SK-N-SH (cell line): ENCODE data around the gene EMP1. TPM values are rescaled to one million over a fixed set of nuclear protein-coding genes. Genes with fewer than 3 reads are reported as not detected.

ENCODE experiments used
- CTCF ChIA-PET: fragments of 300-600, 350-600 bp; formaldehyde crosslinking; extraction: SDS; loops from one replicate; lab custom pipeline; 2021; lab: Yijun Ruan, JAX
- POLR2A ChIA-PET: fragments of 350-600 bp; sonication (Branson Sonifier 250); formaldehyde crosslinking; extraction: SDS; loops from one replicate; lab custom pipeline; 2020; ENCODE audit warnings: antibody characterized with exemption, inconsistent platforms; lab: Yijun Ruan, JAX
- DNase-seq: peaks from one replicate; pipeline ENCODE4 v3.0.0; 2012
- H2AFZ ChIP-seq: fragments of 200-600 bp; sonication (generic); 2 replicates; pipeline ENCODE4 v1.8.1; 2016; ENCODE audit warnings: antibody characterized with exemption, mild to moderate bottlenecking, low read depth
- H3F3A ChIP-seq: fragments of 200-600 bp; sonication (generic); replicated peaks from 2 replicates; pipeline ENCODE3; 2016; ENCODE audit warnings: antibody characterized with exemption, mild to moderate bottlenecking; ENCODE audit not compliant: insufficient read depth
- H3K27ac ChIP-seq, 2 experiments: fragments of 200-500 bp in 1 of 2; fragments of 200-600 bp in 1 of 2; sonication (Bioruptor generic) in 1 of 2; sonication (generic), shearing (Covaris generic) in 1 of 2; 2 replicates each; pipeline versions ENCODE4 v1.5.1 to v1.6.1; 2014 to 2016; ENCODE audit warnings: low read depth in 2 of 2, inconsistent platforms in 1 of 2, low read length in 1 of 2, mild to moderate bottlenecking in 1 of 2, mixed read lengths in 1 of 2
- H3K27me3 ChIP-seq: fragments of 200-600 bp; sonication (generic), shearing (Covaris generic); 2 replicates; pipeline ENCODE4 v1.6.1; 2016; ENCODE audit warnings: mixed run types; ENCODE audit not compliant: insufficient read depth
- H3K36me3 ChIP-seq, 2 experiments: fragments of 200-500 bp in 1 of 2; fragments of 200-600 bp in 1 of 2; sonication (Bioruptor generic) in 1 of 2; sonication (generic) in 1 of 2; replicated peaks in 1 of 2; 2 replicates each; pipeline versions ENCODE3 to v1.5.1; 2014 to 2016; ENCODE audit warnings: low read length in 1 of 2, mild to moderate bottlenecking in 1 of 2; ENCODE audit not compliant: insufficient read depth in 2 of 2, control insufficient read depth in 1 of 2
- H3K4me1 ChIP-seq, 2 experiments: fragments of 200-500 bp in 1 of 2; fragments of 200-600 bp in 1 of 2; sonication (Bioruptor generic) in 1 of 2; sonication (generic), shearing (Covaris generic) in 1 of 2; 2 replicates each; pipeline versions ENCODE4 v1.5.1 to v1.6.1; 2014 to 2016; ENCODE audit warnings: low read depth in 1 of 2, low read length in 1 of 2, mixed run types in 1 of 2; ENCODE audit not compliant: insufficient read depth in 2 of 2, control insufficient read depth in 1 of 2
- H3K4me2 ChIP-seq: fragments of 200-600 bp; sonication (generic), shearing (Covaris generic); 2 replicates; pipeline ENCODE4 v1.6.1; 2017; ENCODE audit warnings: mixed run types
- H3K4me3 ChIP-seq, 2 experiments: fragments of 200-500 bp in 1 of 2; fragments of 200-600 bp in 1 of 2; sonication (Bioruptor generic) in 1 of 2; sonication (generic), shearing (Covaris generic) in 1 of 2; 2 replicates each; pipeline versions ENCODE4 v1.5.1 to v1.8.1; 2014 to 2016; ENCODE audit warnings: low read depth in 2 of 2, inconsistent platforms in 1 of 2, low read length in 1 of 2, mild to moderate bottlenecking in 1 of 2, mixed read lengths in 1 of 2, moderate library complexity in 1 of 2
- H3K79me2 ChIP-seq: fragments of 200-600 bp; sonication (generic); 2 replicates; pipeline ENCODE4 v1.8.1; 2017; ENCODE audit warnings: mild to moderate bottlenecking; ENCODE audit not compliant: insufficient read depth
- H3K9ac ChIP-seq: fragments of 200-600 bp; sonication (generic); 2 replicates; pipeline ENCODE4 v1.6.1; 2017; ENCODE audit warnings: mixed run types
- H3K9me2 ChIP-seq: fragments of 200-600 bp; sonication (generic); 2 replicates; pipeline ENCODE4 v1.6.1; 2017; ENCODE audit warnings: mixed run types
- H3K9me3 ChIP-seq: fragments of 200-600 bp; sonication (generic); 2 replicates; pipeline ENCODE4 v1.6.1; 2017; ENCODE audit warnings: mixed run types, mild to moderate bottlenecking, moderate library complexity
- H4K20me1 ChIP-seq: fragments of 200-600 bp; sonication (generic); 2 replicates; pipeline ENCODE4 v1.6.1; 2017; ENCODE audit warnings: mild to moderate bottlenecking, mixed run types; ENCODE audit not compliant: insufficient read depth
- CHD2 ChIP-seq: fragments of 150-350 bp; IDR thresholded peaks from 2 replicates; pipeline ENCODE4 v1.6.1; 2018; ENCODE audit warnings: low read length; ENCODE audit not compliant: partially characterized antibody
- EP300 ChIP-seq, 2 experiments: IDR thresholded peaks; 2 replicates each; pipeline versions ENCODE4 v1.4.0 to v1.6.1; 2012; ENCODE audit warnings: borderline replicate concordance in 1 of 2, low read depth in 1 of 2, low read length in 1 of 2
- FOSL2 ChIP-seq: IDR thresholded peaks from 2 replicates; pipeline ENCODE4 v1.4.0; 2012; ENCODE audit warnings: low read depth, mild to moderate bottlenecking, moderate library complexity, borderline replicate concordance
- FOXM1 ChIP-seq: IDR thresholded peaks from 2 replicates; pipeline ENCODE4 v1.4.0; 2012; ENCODE audit warnings: low read depth, mild to moderate bottlenecking
- GABPA ChIP-seq: IDR thresholded peaks from 2 replicates; pipeline ENCODE4 v1.4.0; 2012; ENCODE audit warnings: low read depth, mild to moderate bottlenecking
- GATA2 ChIP-seq: sonication (generic); formaldehyde crosslinking; IDR thresholded peaks from 2 replicates; pipeline ENCODE4 v1.5.0; 2020; ENCODE audit warnings: mild to moderate bottlenecking, missing genetic modification reagents
- MEF2A ChIP-seq: IDR thresholded peaks from 2 replicates; pipeline ENCODE4 v1.4.0; 2012; ENCODE audit warnings: low read depth, borderline replicate concordance
- MXI1 ChIP-seq: IDR thresholded peaks from 2 replicates; pipeline ENCODE4 v1.6.1; 2012; ENCODE audit warnings: mild to moderate bottlenecking, low read depth, low read length, improper control_type of control experiment
- RCOR1 ChIP-seq: fragments of 150-350 bp; IDR thresholded peaks from 2 replicates; pipeline ENCODE4 v1.6.1; 2017; ENCODE audit warnings: antibody characterized with exemption, low read length
- RFX5 ChIP-seq: IDR thresholded peaks from 2 replicates; pipeline ENCODE4 v1.6.1; 2012; ENCODE audit warnings: mild to moderate bottlenecking, improper control_type of control experiment, low read length
- RXRA ChIP-seq: IDR thresholded peaks from 2 replicates; pipeline ENCODE4 v1.4.0; 2012; ENCODE audit warnings: low read depth, mild to moderate bottlenecking, borderline replicate concordance
- WGBS: methylation state at CpG from one replicate; pipeline ENCODE4 v1.1.6; 2017; ENCODE audit warnings: low lambda C conversion rate; 5-methylcytosine and 5-hydroxymethylcytosine counted together
- polyA plus RNA-seq, 3 experiments: library from polyadenylated mRNA; depleted of rRNA; stranded (reverse); fragments of >200 nt; gene quantifications; 2 replicates each; pipeline ENCODE4 v1.2.3, GENCODE V29; 2012
- TF ChIP-seq, protein P1 (sequence below): IDR thresholded peaks from 2 replicates; pipeline ENCODE4 v1.4.0; 2012; ENCODE audit warnings: low read depth, borderline replicate concordance
- TF ChIP-seq, protein P2 (sequence below): IDR thresholded peaks from 2 replicates; pipeline ENCODE4; 2012
- TF ChIP-seq, protein P3 (sequence below): IDR thresholded peaks from 2 replicates; pipeline ENCODE4 v1.4.0; 2012; ENCODE audit warnings: low read depth

EMP1 gene
- polyA plus RNA-seq, 1 of the 3 experiments (the other 2 are of a cell fraction) = 67.4 TPM

DNA sequence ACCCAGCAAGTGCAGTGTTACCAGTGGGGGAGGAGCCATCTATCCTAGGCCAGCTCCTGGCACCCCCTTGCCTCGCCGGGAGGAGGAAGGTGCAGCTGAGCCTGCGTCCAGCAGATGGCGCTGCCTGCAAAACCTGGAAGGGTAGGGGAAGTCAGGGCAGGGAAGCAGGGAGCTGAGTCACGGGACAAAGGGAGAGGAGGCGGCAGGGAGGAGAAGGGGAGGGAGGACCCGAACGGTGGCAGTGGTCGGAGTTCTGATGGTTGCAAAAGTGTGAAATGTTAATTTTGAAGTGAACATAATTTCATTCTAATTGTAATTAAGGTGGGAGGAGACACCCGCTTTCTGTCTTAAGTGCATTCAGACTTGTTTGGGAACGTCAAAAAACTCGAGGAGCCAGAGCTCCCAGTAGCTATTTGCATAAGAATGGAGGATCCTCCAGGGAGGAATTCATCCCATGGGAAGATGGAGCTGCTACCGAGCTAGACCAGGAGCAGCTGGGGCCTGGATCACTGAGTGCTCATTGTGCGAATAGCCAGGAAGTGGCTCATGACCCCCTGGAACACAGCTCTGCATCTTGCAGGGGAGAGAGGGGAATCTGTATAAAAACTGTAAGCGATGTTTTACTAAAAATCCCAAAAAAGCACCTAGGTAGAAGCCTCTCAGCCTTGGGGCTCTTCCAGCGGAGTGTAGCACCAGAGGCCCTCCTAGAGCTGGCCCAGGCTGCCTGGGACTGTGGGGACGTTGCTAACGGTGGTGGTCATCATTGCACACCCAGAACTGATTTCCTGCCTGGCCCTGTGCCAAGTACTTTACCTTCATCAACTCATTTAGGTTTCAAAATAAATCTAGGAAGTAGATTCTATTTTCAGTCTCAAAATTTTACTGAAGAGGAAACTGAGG, 59.5 kb downstream of the EMP1 start (continued):
- TF ChIP-seq CHD2 (peak; percentile 67), GATA2 (no peak), MXI1 (no peak), FOXM1 (no peak), EP300 (IDR thresholded peaks at IDR 0.05; ENCODE audit: borderline replicate concordance in 1 of 2, low read depth in 1 of 2, low read length in 1 of 2) (peak in 1 of 2 experiments; percentile 16; a peak in 1 of 4 replicates)
- TF ChIP-seq, protein P1, sequence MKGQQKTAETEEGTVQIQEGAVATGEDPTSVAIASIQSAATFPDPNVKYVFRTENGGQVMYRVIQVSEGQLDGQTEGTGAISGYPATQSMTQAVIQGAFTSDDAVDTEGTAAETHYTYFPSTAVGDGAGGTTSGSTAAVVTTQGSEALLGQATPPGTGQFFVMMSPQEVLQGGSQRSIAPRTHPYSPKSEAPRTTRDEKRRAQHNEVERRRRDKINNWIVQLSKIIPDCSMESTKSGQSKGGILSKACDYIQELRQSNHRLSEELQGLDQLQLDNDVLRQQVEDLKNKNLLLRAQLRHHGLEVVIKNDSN = peak; percentile 43; the same call in 1 of the 2 replicates

- H3K4me1 ChIP-seq = peaks cover 0 to 4% of the 10 kb centered on the region in 2 experiments; a peak in 1 of 4 replicates
- ChIA-PET CTCF (interaction anchor here (0.8 to 5.1 kb wide), 20 partner anchors 11 to 404 kb away, joined by 3 to 66 read pairs (median 6); no protein-coding TSS in a partner anchor), POLR2A (no interaction called here)
- H3K27me3 ChIP-seq = no peaks in the 10 kb centered on the region; the same call in 1 of the 2 replicates
- H3F3A ChIP-seq = no peaks in the 10 kb centered on the region
- no peak for DNase-seq
- WGBS = 98% methylated on average over 4 of the region's 4 CpGs
- H3K79me2 ChIP-seq = no peaks in the 10 kb centered on the region
- H3K9me3 ChIP-seq = no peaks in the 10 kb centered on the region
- no peak overlapping the region for H3K4me2 ChIP-seq
- H3K27ac ChIP-seq = no peak overlapping the region
- TF ChIP-seq, protein P2, sequence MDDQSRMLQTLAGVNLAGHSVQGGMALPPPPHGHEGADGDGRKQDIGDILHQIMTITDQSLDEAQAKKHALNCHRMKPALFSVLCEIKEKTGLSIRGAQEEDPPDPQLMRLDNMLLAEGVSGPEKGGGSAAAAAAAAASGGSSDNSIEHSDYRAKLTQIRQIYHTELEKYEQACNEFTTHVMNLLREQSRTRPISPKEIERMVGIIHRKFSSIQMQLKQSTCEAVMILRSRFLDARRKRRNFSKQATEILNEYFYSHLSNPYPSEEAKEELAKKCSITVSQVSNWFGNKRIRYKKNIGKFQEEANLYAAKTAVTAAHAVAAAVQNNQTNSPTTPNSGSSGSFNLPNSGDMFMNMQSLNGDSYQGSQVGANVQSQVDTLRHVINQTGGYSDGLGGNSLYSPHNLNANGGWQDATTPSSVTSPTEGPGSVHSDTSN = no peak
- no peak for TF ChIP-seq RFX5
- no peak for TF ChIP-seq RCOR1
- TF ChIP-seq RXRA = no peak
- TF ChIP-seq, protein P3, sequence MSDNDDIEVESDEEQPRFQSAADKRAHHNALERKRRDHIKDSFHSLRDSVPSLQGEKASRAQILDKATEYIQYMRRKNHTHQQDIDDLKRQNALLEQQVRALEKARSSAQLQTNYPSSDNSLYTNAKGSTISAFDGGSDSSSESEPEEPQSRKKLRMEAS = no peak
- TF ChIP-seq GABPA = no peak
- no peaks in the 10 kb centered on the region for H3K36me3 ChIP-seq
- no peaks in the 10 kb centered on the region for H4K20me1 ChIP-seq
- H2AFZ ChIP-seq = no peak overlapping the region
- no peak overlapping the region for H3K9ac ChIP-seq
- no peak overlapping the region for H3K4me3 ChIP-seq
- no peaks in the 10 kb centered on the region for H3K9me2 ChIP-seq
Observed at GRCh38 chr12:13256692-13257045, 60.1 kb downstream of the EMP1 start.

- ChIA-PET CTCF (interaction anchor here (0.8 to 5.1 kb wide), 7 partner anchors 10 to 277 kb away, joined by 3 to 66 read pairs (median 14); no protein-coding TSS in a partner anchor), POLR2A (no interaction called here)
- TF ChIP-seq EP300 (IDR thresholded peaks at IDR 0.05; ENCODE audit: borderline replicate concordance in 1 of 2, low read depth in 1 of 2, low read length in 1 of 2) (no peak), MEF2A (no peak), FOSL2 (no peak)
- 78% methylated on average over 3 of the region's 3 CpGs for WGBS
- Histone ChIP-seq H4K20me1 (no peaks in the 10 kb centered on the region), H3K4me2 (no peak overlapping the region), H3K9ac (no peak overlapping the region), H3K9me3 (no peaks in the 10 kb centered on the region), H3K27ac (no peak overlapping the region), H3K4me3 (no peak overlapping the region), H2AFZ (no peak overlapping the region), H3K9me2 (no peaks in the 10 kb centered on the region), H3K27me3 (no peaks in the 10 kb centered on the region; the same call in 1 of the 2 replicates), H3K79me2 (no peaks in the 10 kb centered on the region), H3K4me1 (peaks cover 0 to 4% of the 10 kb centered on the region in 2 experiments; a peak in 1 of 4 replicates), H3K36me3 (no peaks in the 10 kb centered on the region), H3F3A (no peaks in the 10 kb centered on the region)
- no peak for DNase-seq
Observed at GRCh38 chr12:13257356-13257875, 60.9 kb downstream of the EMP1 start.
